ENCODE results near the gene CLHC1. TPM values are rescaled to one million over a fixed set of nuclear protein-coding genes. Genes with fewer than 3 reads are reported as not detected.

The CLHC1 gene
- total and polyA plus RNA-seq, 2 of the 8 experiments (the other 6 are each of a cell fraction or from before 2014, with no cell fraction given) = 2.6 to 10.8 TPM

GRCh38 chr2:55247025-55247424, 14.9 kb upstream of the CLHC1 start:
- H2AFZ ChIP-seq (ENCODE audit: low read length) = no peak overlapping the region
- no peak overlapping the region for H3K4me2 ChIP-seq (ENCODE audit: insufficient read depth in 1 of 2, low read depth in 2 of 2, low read length in 2 of 2)
- ChIA-PET CTCF (ENCODE audit: partially characterized antibody) (interaction anchor here (0.6 to 0.7 kb wide), 3 partner anchors 66 to 540 kb away, joined by 3 read pairs; no protein-coding TSS in a partner anchor), POLR2A (ENCODE audit: partially characterized antibody) (interaction anchor here (0.9 to 1.3 kb wide), 3 partner anchors 11 to 15 kb away, joined by 3 to 5 read pairs (median 3); partner anchors contain the start of genes CLHC1 and RPS27A)
- no peaks in the 10 kb centered on the region for H3K79me2 ChIP-seq (ENCODE audit: control insufficient read depth in 1 of 2, insufficient read depth in 2 of 2, low read length in 2 of 2)
- no peaks in the 10 kb centered on the region for H3K4me1 ChIP-seq (replicated peaks in 1 of 4; ENCODE audit: control insufficient read depth in 3 of 4, insufficient read depth in 4 of 4, low read length in 3 of 4)
- FAIRE-seq (no peak), DNase-seq (ENCODE audit: low read depth in 1 of 2, low spot score in 2 of 2) (no peak)
- no peak overlapping the region for H3K14ac ChIP-seq (ENCODE audit: insufficient read length)
- peaks cover 0 to 2% of the 10 kb centered on the region in 2 experiments for H4K20me1 ChIP-seq (replicated peaks in 1 of 2; ENCODE audit: control insufficient read depth in 1 of 2, insufficient read depth in 2 of 2, low read length in 2 of 2)
- no peak overlapping the region for H4K5ac ChIP-seq (ENCODE audit: insufficient read length, low read depth, low read length)
- H3K27me3 ChIP-seq (replicated peaks in 1 of 4; ENCODE audit: control insufficient read depth in 3 of 4, extremely low read depth in 1 of 4, insufficient read depth in 3 of 4, low read length in 3 of 4) = no peaks in the 10 kb centered on the region
- no peak overlapping the region for H3K18ac ChIP-seq (ENCODE audit: extremely low read depth, low read length)
- H3K9me3 ChIP-seq (ENCODE audit: insufficient read depth in 2 of 2, low read depth in 1 of 2, low read length in 1 of 2) = no peaks in the 10 kb centered on the region
- H2AK5ac ChIP-seq (ENCODE audit: low read depth, low read length) = no peak overlapping the region
- no peak overlapping the region for H3K4ac ChIP-seq (replicated peaks; ENCODE audit: insufficient read length, low read depth, low read length)
- no peak overlapping the region for H2BK120ac ChIP-seq (replicated peaks; ENCODE audit: low read depth, low read length)
- H3K23ac ChIP-seq (ENCODE audit: insufficient read length) = no peak overlapping the region
- no peak overlapping the region for H3K27ac ChIP-seq (ENCODE audit: low read depth, low read length)
- H3K9ac ChIP-seq (replicated peaks in 1 of 4; ENCODE audit: extremely low read depth in 1 of 4, low read depth in 3 of 4, low read length in 3 of 4) = no peak overlapping the region
- WGBS, 2 experiments (ENCODE audit: extremely low coverage in 1 of 2, insufficient coverage in 1 of 2, insufficient read length in 1 of 2, insufficient replicate concordance in 2 of 2, low coverage in 1 of 2, low lambda C conversion rate in 2 of 2, missing lambda C conversion rate in 1 of 2) = 86% methylated on average over 5 of the region's 5 CpGs; no CpG with 5 or more reads in 1 of the 2 experiments
- no peak overlapping the region for H4K8ac ChIP-seq (ENCODE audit: extremely low read depth, insufficient read depth, low read length)
- no peak overlapping the region for H2BK20ac ChIP-seq (ENCODE audit: low read length)
- H3K79me1 ChIP-seq (ENCODE audit: low read depth, low read length) = no peaks in the 10 kb centered on the region
- no peak overlapping the region for H3K56ac ChIP-seq (replicated peaks; ENCODE audit: insufficient read length, low read depth, low read length)
- no peak overlapping the region for H3K4me3 ChIP-seq (ENCODE audit: extremely low read depth in 1 of 4, insufficient read depth in 2 of 4, low read depth in 3 of 4, low read length in 4 of 4)
- peaks cover 0 to 54% (median 10%) of the 10 kb centered on the region in 4 experiments; a peak in 5 of 8 replicates for H3K36me3 ChIP-seq (ENCODE audit: control insufficient read depth in 2 of 4, insufficient read depth in 4 of 4, low read length in 3 of 4)
- H2BK12ac ChIP-seq (ENCODE audit: low read depth, low read length) = no peak overlapping the region
- H2BK5ac ChIP-seq (ENCODE audit: low read depth, low read length) = no peak overlapping the region
- H2BK15ac ChIP-seq (ENCODE audit: low read length) = no peak overlapping the region
- no peak overlapping the region for H4K91ac ChIP-seq (replicated peaks; ENCODE audit: insufficient read length, low read length)
- H3K23me2 ChIP-seq (ENCODE audit: low read depth, low read length) = no peaks in the 10 kb centered on the region
- no peak for TF ChIP-seq HDAC2 (IDR thresholded peaks at IDR 0.05; ENCODE audit: borderline replicate concordance in 1 of 2, low read depth in 2 of 2, low read length in 2 of 2)
- no peak for TF ChIP-seq RAD21 (IDR thresholded peaks at IDR 0.05 in 1 of 2, conservative IDR thresholded peaks at IDR 0.05 in 1 of 2; ENCODE audit: low read depth in 2 of 2, low read length in 2 of 2)
- no peak for TF ChIP-seq POU5F1 (IDR thresholded peaks at IDR 0.05; ENCODE audit: low read depth, low read length)
- no peak for TF ChIP-seq RFX5 (IDR thresholded peaks at IDR 0.05; ENCODE audit: borderline replicate concordance, low read depth, low read length)
- no peak for TF ChIP-seq CBX5 (IDR thresholded peaks at IDR 0.05; ENCODE audit: low read depth, low read length)
- TF ChIP-seq BCL11A (IDR thresholded peaks at IDR 0.05; ENCODE audit: low read depth in 2 of 2, low read length in 2 of 2) = no peak
